ENCODE measurements around the gene NECAB2.

GRCh38 chr16:84015399-84015798 is 47.4 kb downstream of the NECAB2 start:
- TF ChIP-seq CTCF (IDR thresholded peaks at IDR 0.05) = no peak
- no peak for TF ChIP-seq POLR2A (IDR thresholded peaks at IDR 0.05)
- no peak for TF ChIP-seq POLR2AphosphoS5 (IDR thresholded peaks at IDR 0.05)

All from suprapubic skin (tissue), 4 donors.